Neural progenitor cell (in vitro differentiated cells): ENCODE results near the gene ZNF211.

ENCODE experiments used
- EZH2phosphoT487 ChIP-seq: fragments of 200-600 bp; sonication (generic); IDR thresholded peaks from 2 replicates; pipeline ENCODE4 v1.6.1; 2017; ENCODE audit warnings: antibody characterized with exemption
- TF ChIP-seq, protein P1 (sequence below): fragments of 200-600 bp; sonication (generic); IDR thresholded peaks from 2 replicates; pipeline ENCODE4 v1.5.1; 2017; ENCODE audit warnings: antibody characterized with exemption, mild to moderate bottlenecking

- TF ChIP-seq, protein P1, sequence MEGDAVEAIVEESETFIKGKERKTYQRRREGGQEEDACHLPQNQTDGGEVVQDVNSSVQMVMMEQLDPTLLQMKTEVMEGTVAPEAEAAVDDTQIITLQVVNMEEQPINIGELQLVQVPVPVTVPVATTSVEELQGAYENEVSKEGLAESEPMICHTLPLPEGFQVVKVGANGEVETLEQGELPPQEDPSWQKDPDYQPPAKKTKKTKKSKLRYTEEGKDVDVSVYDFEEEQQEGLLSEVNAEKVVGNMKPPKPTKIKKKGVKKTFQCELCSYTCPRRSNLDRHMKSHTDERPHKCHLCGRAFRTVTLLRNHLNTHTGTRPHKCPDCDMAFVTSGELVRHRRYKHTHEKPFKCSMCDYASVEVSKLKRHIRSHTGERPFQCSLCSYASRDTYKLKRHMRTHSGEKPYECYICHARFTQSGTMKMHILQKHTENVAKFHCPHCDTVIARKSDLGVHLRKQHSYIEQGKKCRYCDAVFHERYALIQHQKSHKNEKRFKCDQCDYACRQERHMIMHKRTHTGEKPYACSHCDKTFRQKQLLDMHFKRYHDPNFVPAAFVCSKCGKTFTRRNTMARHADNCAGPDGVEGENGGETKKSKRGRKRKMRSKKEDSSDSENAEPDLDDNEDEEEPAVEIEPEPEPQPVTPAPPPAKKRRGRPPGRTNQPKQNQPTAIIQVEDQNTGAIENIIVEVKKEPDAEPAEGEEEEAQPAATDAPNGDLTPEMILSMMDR = no peak
- no peak for TF ChIP-seq EZH2phosphoT487
Measured at GRCh38 chr19:57656346-57656745, 23.4 kb downstream of the ZNF211 start.
